Medulla oblongata (tissue), 1 donor: ENCODE results near the gene CCAR1.
A peak's percentile ranks its signal among the peaks of the same experiment; 100 is the strongest.
"Not testable (repeated sequence)": the region's sequence is repeated elsewhere in the genome, so short reads cannot be mapped to it uniquely, and the experiment has no call there.

Experiments
- DNase-seq: peaks from one replicate; pipeline ENCODE4 v3.0.0-alpha.2; 2015; ENCODE audit errors: extremely low spot score

CCAR1 gene

GRCh38 chr10:68826764-68827591, 105.9 kb downstream of the CCAR1 start, which contains the start of gene STOX1:
Gene STOX1 (plus strand): TSS chr10:68827531. CDS start chr10:68827624, 93 bp downstream.
- DNase-seq = peak; percentile 15

GRCh38 chr10:68827592-68827959, 106.5 kb downstream of the CCAR1 start:
- DNase-seq = not testable (repeated sequence)

GRCh38 chr10:68828083-68828601, 107.1 kb downstream of the CCAR1 start:
- not testable (repeated sequence) for DNase-seq

GRCh38 chr10:68828833-68829232, 107.8 kb downstream of the CCAR1 start:
- DNase-seq = no peak

GRCh38 chr10:68829521-68829920, 108.5 kb downstream of the CCAR1 start:
- DNase-seq = no peak

GRCh38 chr10:68829952-68830351, 108.9 kb downstream of the CCAR1 start:
- no peak for DNase-seq

- no peak for DNase-seq
Observed at GRCh38 chr10:68831961-68832455, 111.0 kb downstream of the CCAR1 start.

GRCh38 chr10:68832601-68833000, 111.6 kb downstream of the CCAR1 start:
- DNase-seq = no peak

- no peak for DNase-seq
Observed at GRCh38 chr10:68837626-68838322, 116.7 kb downstream of the CCAR1 start.

- not testable (repeated sequence) for DNase-seq
Observed at GRCh38 chr10:68840650-68841049, 119.6 kb downstream of the CCAR1 start.
